Measurements from ENCODE around the gene WDPCP.

DNA sequence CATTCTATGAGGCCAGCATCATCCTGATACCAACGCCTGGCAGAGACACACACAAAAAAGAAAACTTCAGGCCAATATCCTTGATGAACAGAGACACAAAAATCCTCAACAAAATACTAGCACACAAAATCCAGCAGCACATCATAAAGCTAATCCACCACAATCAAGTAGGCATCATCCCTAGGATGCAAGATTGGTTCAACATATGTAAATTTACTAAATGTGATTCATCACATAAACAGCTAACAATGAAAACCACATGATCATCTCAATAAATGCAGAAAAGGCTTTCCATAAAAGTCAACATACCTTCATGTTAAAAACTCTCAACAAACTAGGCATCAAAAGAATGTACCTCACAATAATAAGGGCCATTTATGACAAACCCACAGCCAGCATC, 65.3 kb downstream of the WDPCP start:
- TF ChIP-seq, protein P1, sequence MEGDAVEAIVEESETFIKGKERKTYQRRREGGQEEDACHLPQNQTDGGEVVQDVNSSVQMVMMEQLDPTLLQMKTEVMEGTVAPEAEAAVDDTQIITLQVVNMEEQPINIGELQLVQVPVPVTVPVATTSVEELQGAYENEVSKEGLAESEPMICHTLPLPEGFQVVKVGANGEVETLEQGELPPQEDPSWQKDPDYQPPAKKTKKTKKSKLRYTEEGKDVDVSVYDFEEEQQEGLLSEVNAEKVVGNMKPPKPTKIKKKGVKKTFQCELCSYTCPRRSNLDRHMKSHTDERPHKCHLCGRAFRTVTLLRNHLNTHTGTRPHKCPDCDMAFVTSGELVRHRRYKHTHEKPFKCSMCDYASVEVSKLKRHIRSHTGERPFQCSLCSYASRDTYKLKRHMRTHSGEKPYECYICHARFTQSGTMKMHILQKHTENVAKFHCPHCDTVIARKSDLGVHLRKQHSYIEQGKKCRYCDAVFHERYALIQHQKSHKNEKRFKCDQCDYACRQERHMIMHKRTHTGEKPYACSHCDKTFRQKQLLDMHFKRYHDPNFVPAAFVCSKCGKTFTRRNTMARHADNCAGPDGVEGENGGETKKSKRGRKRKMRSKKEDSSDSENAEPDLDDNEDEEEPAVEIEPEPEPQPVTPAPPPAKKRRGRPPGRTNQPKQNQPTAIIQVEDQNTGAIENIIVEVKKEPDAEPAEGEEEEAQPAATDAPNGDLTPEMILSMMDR (IDR thresholded peaks at IDR 0.05; ENCODE audit: low read depth, low read length, poor library complexity, severe bottlenecking), result no peak
- no peak for TF ChIP-seq EZH2phosphoT487 (IDR thresholded peaks at IDR 0.05; ENCODE audit: borderline replicate concordance, low read length)
